Fibroblast of lung (primary cell): ENCODE results near the gene MEGF6. TPM values are rescaled to one million over a fixed set of nuclear protein-coding genes. Genes with fewer than 3 reads are reported as not detected.

Experiments
- DNase-seq, 2 donors: peaks; one replicate each; pipeline versions ENCODE4 v3.0.0 to v3.0.0-alpha.2; 2010; ENCODE audit warnings: low read depth in 2 of 2
- H2AFZ ChIP-seq: 2 replicates; pipeline ENCODE4 v1.5.1; 2012; ENCODE audit warnings: low read length, control low read depth, inconsistent platforms
- H3K27ac ChIP-seq: 2 replicates; pipeline ENCODE4 v1.5.1; 2011; ENCODE audit warnings: low read length, control low read depth; ENCODE audit not compliant: insufficient read depth
- H3K27me3 ChIP-seq: 2 replicates; pipeline ENCODE4 v1.5.1; 2011; ENCODE audit warnings: mild to moderate bottlenecking, low read length; ENCODE audit not compliant: control insufficient read depth, insufficient read depth
- H3K36me3 ChIP-seq: 2 replicates; pipeline ENCODE4 v1.5.1; 2011; ENCODE audit warnings: low read length; ENCODE audit not compliant: control insufficient read depth, insufficient read depth
- H3K4me1 ChIP-seq: 2 replicates; pipeline ENCODE4 v1.5.1; 2011; ENCODE audit warnings: low read length; ENCODE audit not compliant: control insufficient read depth, insufficient read depth; ENCODE audit errors: extremely low read depth
- H3K4me2 ChIP-seq: 2 replicates; pipeline ENCODE4 v1.5.1; 2011; ENCODE audit warnings: low read length, control low read depth; ENCODE audit not compliant: insufficient read depth; ENCODE audit errors: extremely low read depth
- H3K4me3 ChIP-seq, 4 experiments: fragments of 200-600 bp in 1 of 4; sonication (generic) in 1 of 4; replicated peaks in 1 of 4; 2 replicates each; pipeline ENCODE4 v1.5.1; 2011 to 2016; ENCODE audit warnings: low read length in 4 of 4, low read depth in 3 of 4, mild to moderate bottlenecking in 3 of 4, control low read depth in 2 of 4, inconsistent platforms in 1 of 4, mixed read lengths in 1 of 4; ENCODE audit not compliant: insufficient read depth in 1 of 4; ENCODE audit errors: control extremely low read depth in 1 of 4
- H3K79me2 ChIP-seq: 2 replicates; pipeline ENCODE4 v1.5.1; 2012; ENCODE audit warnings: mild to moderate bottlenecking, low read length, inconsistent platforms; ENCODE audit not compliant: control insufficient read depth, insufficient read depth
- H3K9ac ChIP-seq: 2 replicates; pipeline ENCODE4 v1.5.1; 2011; ENCODE audit warnings: mild to moderate bottlenecking, low read length, control low read depth; ENCODE audit not compliant: insufficient read depth
- H3K9me3 ChIP-seq: 2 replicates; pipeline ENCODE4 v1.5.1; 2012; ENCODE audit warnings: low read depth, low read length; ENCODE audit not compliant: control insufficient read depth, insufficient read depth
- H4K20me1 ChIP-seq: 2 replicates; pipeline ENCODE4 v1.5.1; 2011; ENCODE audit warnings: low read length; ENCODE audit not compliant: control insufficient read depth, insufficient read depth; ENCODE audit errors: extremely low read depth
- CTCF ChIP-seq, 2 donors: IDR thresholded peaks in 1 of 2; conservative IDR thresholded peaks in 1 of 2; 1 replicate in 1 of 2; 2 replicates in 1 of 2; pipeline ENCODE4 v1.5.1; 2011 to 2012; ENCODE audit warnings: low read length in 2 of 2, control low read depth in 1 of 2, inconsistent platforms in 1 of 2, low read depth in 1 of 2, mild to moderate bottlenecking in 1 of 2
- EZH2 ChIP-seq: IDR thresholded peaks from 2 replicates; pipeline ENCODE4 v1.5.1; 2012; ENCODE audit warnings: low read length, control low read depth, mild to moderate bottlenecking; ENCODE audit errors: missing control alignments
- polyA plus RNA-seq, 2 donors: library from polyadenylated mRNA; depleted of rRNA in 1 of 2; stranded (reverse) in 1 of 2; unstranded in 1 of 2; fragments of >200 nt; gene quantifications; 2 replicates each; pipeline ENCODE4 v1.2.1, GENCODE V29; 2011 to 2012; ENCODE audit warnings: missing spikeins in 1 of 2
- total RNA-seq: library from RNA; depleted of rRNA; stranded (reverse); fragments of >200 nt; gene quantifications from 2 replicates; pipeline ENCODE4 v1.2.1, GENCODE V29; 2014

MEGF6 gene
- total and polyA plus RNA-seq, 2 donors (not counting 1 experiment from before 2014, with no cell fraction given), result 1.6 to 11.6 TPM

- H2AFZ ChIP-seq, result no peak overlapping the region
- H3K4me3 ChIP-seq, result peak overlapping the region in 3 of 4 experiments; percentile 28 to 55 (median 34)
- no peak for TF ChIP-seq CTCF (conservative IDR thresholded peaks at IDR 0.05 in 1 of 2, IDR thresholded peaks at IDR 0.05 in 1 of 2; ENCODE audit: low read depth in 1 of 2, low read length in 2 of 2)
- no peak for TF ChIP-seq EZH2
- peak overlapping the region; percentile 75 for H3K4me2 ChIP-seq
- H3K36me3 ChIP-seq, result no peaks in the 10 kb centered on the region
- DNase-seq, result peak; percentile 7 to 63
- H3K9ac ChIP-seq, result peak overlapping the region; percentile 20
- no peak overlapping the region for H3K27ac ChIP-seq
- H3K9me3 ChIP-seq, result no peaks in the 10 kb centered on the region
- no peaks in the 10 kb centered on the region for H3K27me3 ChIP-seq
- H3K4me1 ChIP-seq, result no peaks in the 10 kb centered on the region
- no peaks in the 10 kb centered on the region for H3K79me2 ChIP-seq
- H4K20me1 ChIP-seq, result no peaks in the 10 kb centered on the region
Observed at GRCh38 chr1:3530926-3531818, 80.1 kb downstream of the MEGF6 start.

DNA sequence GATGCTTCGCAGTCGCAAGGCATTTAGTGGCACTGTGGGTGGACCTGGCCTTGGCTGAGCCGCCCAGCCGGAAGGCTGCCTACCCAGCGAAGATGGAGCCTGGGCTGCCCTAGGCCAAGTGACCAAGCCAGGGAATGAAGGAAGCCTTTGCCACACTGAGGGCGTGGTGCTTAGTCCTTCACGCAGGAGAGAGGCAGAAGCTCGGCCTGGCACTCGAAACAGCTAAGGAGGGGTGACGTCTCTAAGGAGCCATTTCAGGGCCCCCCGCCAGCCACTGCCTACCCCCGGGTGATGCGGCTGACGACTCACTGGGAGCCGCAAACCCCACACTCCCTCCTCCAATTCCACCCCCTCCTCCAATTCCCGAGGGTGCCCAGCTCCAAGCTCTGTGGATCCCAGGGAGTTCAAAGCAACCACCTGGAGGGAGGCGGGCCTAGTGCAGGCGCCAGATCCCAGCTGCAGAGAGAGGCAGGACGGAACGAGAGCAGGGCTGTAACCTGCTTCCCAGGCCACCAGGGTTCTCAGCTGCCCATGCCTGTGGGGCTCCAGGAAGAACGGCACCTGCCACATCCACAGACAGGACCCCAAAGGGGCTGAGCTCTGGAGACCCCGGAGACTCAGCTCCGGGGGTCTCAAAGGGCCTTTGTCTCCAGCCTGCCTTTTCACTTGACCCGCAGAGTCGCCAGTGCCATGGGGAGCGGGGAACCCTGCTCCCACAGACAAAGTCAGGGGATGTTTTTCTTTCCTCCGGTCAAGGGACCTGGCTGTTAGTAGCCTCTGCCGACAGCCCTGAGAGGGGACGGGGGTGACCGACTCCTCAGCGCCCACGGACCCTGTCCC lies 81.0 kb downstream of the MEGF6 start:
- H3K4me2 ChIP-seq, result peak overlapping the region; percentile 75
- no peaks in the 10 kb centered on the region for H3K79me2 ChIP-seq
- H2AFZ ChIP-seq, result no peak overlapping the region
- no peaks in the 10 kb centered on the region for H3K27me3 ChIP-seq
- DNase-seq, result no peak
- H3K9me3 ChIP-seq, result no peaks in the 10 kb centered on the region
- H3K4me1 ChIP-seq, result no peaks in the 10 kb centered on the region
- TF ChIP-seq CTCF (conservative IDR thresholded peaks at IDR 0.05 in 1 of 2, IDR thresholded peaks at IDR 0.05 in 1 of 2; ENCODE audit: low read depth in 1 of 2, low read length in 2 of 2) (no peak), EZH2 (no peak)
- peak overlapping the region in 3 of 4 experiments; percentile 28 to 55 (median 34) for H3K4me3 ChIP-seq
- no peak overlapping the region for H3K27ac ChIP-seq
- no peaks in the 10 kb centered on the region for H3K36me3 ChIP-seq
- H4K20me1 ChIP-seq, result no peaks in the 10 kb centered on the region
- H3K9ac ChIP-seq, result no peak overlapping the region

DNA sequence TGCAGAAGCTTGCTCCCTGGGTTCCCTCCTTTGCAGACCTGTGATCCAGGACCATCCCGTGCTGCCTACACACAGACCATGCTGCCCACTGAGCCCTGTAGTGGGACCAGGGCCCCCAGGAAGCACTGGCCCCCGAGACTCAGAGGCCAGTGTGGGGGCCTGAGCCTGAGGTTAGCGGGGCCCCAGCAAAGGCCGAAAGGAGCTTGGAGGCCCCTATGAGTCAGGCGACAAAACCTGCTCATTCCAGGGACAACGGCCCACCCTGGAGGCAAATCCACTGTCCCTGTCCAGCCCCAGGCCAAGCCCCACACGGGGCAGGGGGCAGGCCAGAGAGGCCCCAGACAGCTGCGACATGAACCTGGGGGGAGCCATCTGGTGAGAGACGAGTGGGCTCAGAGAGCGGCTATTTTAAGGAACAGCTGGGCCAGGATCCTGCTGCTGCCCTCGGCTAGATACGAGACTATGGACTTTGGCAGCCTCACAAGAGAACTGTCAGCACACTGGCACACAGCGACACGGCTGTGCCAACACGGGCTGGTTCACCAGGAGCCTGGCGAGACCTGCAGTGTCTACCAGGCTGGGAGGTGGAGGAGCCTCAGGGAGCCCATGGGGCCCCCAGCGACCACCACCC lies 82.1 kb downstream of the MEGF6 start:
- H3K27me3 ChIP-seq, result no peaks in the 10 kb centered on the region
- no peaks in the 10 kb centered on the region for H3K79me2 ChIP-seq
- H3K27ac ChIP-seq, result no peak overlapping the region
- H3K36me3 ChIP-seq, result no peaks in the 10 kb centered on the region
- H4K20me1 ChIP-seq, result no peaks in the 10 kb centered on the region
- no peak overlapping the region for H2AFZ ChIP-seq
- H3K4me1 ChIP-seq, result no peaks in the 10 kb centered on the region
- DNase-seq, result no peak
- no peak overlapping the region for H3K9ac ChIP-seq
- H3K4me3 ChIP-seq, result no peak overlapping the region
- TF ChIP-seq EZH2 (no peak), CTCF (conservative IDR thresholded peaks at IDR 0.05 in 1 of 2, IDR thresholded peaks at IDR 0.05 in 1 of 2; ENCODE audit: low read depth in 1 of 2, low read length in 2 of 2) (no peak)
- H3K4me2 ChIP-seq, result no peak overlapping the region
- no peaks in the 10 kb centered on the region for H3K9me3 ChIP-seq
